Peyer's patch (tissue), 4 donors: ENCODE measurements around the gene DOLK. TPM values are rescaled to one million over a fixed set of nuclear protein-coding genes. Genes with fewer than 3 reads are reported as not detected.

Experiments
- DNase-seq, 3 donors: peaks; one replicate each; pipeline ENCODE4 v3.0.0-alpha.2; 2017 to 2019
- H3K27ac ChIP-seq, 4 donors: fragments of 200-600 bp; sonication (generic); one replicate each; pipeline ENCODE4 v1.5.1; 2016 to 2019
- H3K27me3 ChIP-seq, 2 donors: fragments of 200-600 bp; sonication (generic); one replicate each; pipeline ENCODE4 v1.5.1; 2019
- H3K36me3 ChIP-seq, 3 donors: fragments of 200-600 bp; sonication (generic); one replicate each; pipeline ENCODE4 v1.5.1; 2016 to 2019
- H3K4me1 ChIP-seq, 4 donors: fragments of 200-600 bp; sonication (generic); one replicate each; pipeline ENCODE4 v1.5.1; 2016 to 2019
- H3K4me3 ChIP-seq, 4 donors: fragments of 200-600 bp; sonication (generic); 1 replicate in 3 of 4; 2 replicates in 1 of 4; pipeline ENCODE4 v1.5.1; 2016 to 2019; ENCODE audit warnings: mild to moderate bottlenecking in 1 of 4
- H3K9me3 ChIP-seq, 4 donors: fragments of 200-600 bp; sonication (generic); one replicate each; pipeline ENCODE4 v1.5.1; 2016 to 2019; ENCODE audit warnings: mild to moderate bottlenecking in 1 of 4
- CTCF ChIP-seq, 6 experiments: fragments of 450-650 bp in 4 of 6; fragments of 200-600 bp in 2 of 6; sonication (generic) in 1 of 6; IDR thresholded peaks; one replicate each; pipeline ENCODE4 v1.5.1; 2017 to 2019; ENCODE audit warnings: antibody characterized with exemption in 6 of 6, mild to moderate bottlenecking in 3 of 6, moderate library complexity in 1 of 6
- POLR2A ChIP-seq, 2 donors: fragments of 450-650 bp; IDR thresholded peaks; one replicate each; pipeline ENCODE4 v1.5.1; 2017; ENCODE audit warnings: antibody characterized with exemption in 2 of 2, mild to moderate bottlenecking in 2 of 2, moderate library complexity in 2 of 2
- total RNA-seq, 4 donors: library from RNA; depleted of rRNA; stranded (reverse); fragments of >200 nt; gene quantifications; one replicate each; pipeline ENCODE4 v1.1.0, GENCODE V29; 2016

DOLK gene
- total RNA-seq, 4 donors from 2014 or later: 4.1 to 12.3 (median 10.6) TPM

- H3K9me3 ChIP-seq: no peaks in the 10 kb centered on the region
- no peaks in the 10 kb centered on the region for H3K36me3 ChIP-seq
- TF ChIP-seq POLR2A (IDR thresholded peaks at IDR 0.05): no peak
- no peaks in the 10 kb centered on the region for H3K4me1 ChIP-seq
- H3K27me3 ChIP-seq: no peaks in the 10 kb centered on the region
- no peak overlapping the region for H3K4me3 ChIP-seq
- peak in 1 of 3 donors; percentile 37 for DNase-seq
- peak overlapping the region in 1 of 4 donors; percentile 19 for H3K27ac ChIP-seq
Measured at GRCh38 chr9:128940271-128940921, 7.0 kb downstream of the DOLK start.

- peak in 1 of 3 donors; percentile 37 for DNase-seq
- Histone ChIP-seq H3K9me3 (no peaks in the 10 kb centered on the region), H3K27me3 (no peaks in the 10 kb centered on the region), H3K4me3 (no peak overlapping the region), H3K27ac (no peak overlapping the region), H3K4me1 (no peaks in the 10 kb centered on the region), H3K36me3 (no peaks in the 10 kb centered on the region)
- TF ChIP-seq POLR2A (IDR thresholded peaks at IDR 0.05) (no peak), CTCF (IDR thresholded peaks at IDR 0.05) (no peak)
Measured at GRCh38 chr9:128937310-128938165, 9.9 kb downstream of the DOLK start.

GRCh38 chr9:128936171-128936865, 11.1 kb downstream of the DOLK start:
- Histone ChIP-seq H3K36me3 (no peaks in the 10 kb centered on the region), H3K9me3 (no peaks in the 10 kb centered on the region), H3K4me3 (no peak overlapping the region), H3K27ac (no peak overlapping the region), H3K27me3 (no peaks in the 10 kb centered on the region), H3K4me1 (no peaks in the 10 kb centered on the region)
- DNase-seq: no peak
- TF ChIP-seq CTCF (IDR thresholded peaks at IDR 0.05) (no peak), POLR2A (IDR thresholded peaks at IDR 0.05) (no peak)

- TF ChIP-seq POLR2A (IDR thresholded peaks at IDR 0.05): no peak
- no peak for TF ChIP-seq CTCF (IDR thresholded peaks at IDR 0.05)
- H3K4me3 ChIP-seq: no peak overlapping the region
- H3K9me3 ChIP-seq: no peaks in the 10 kb centered on the region
- no peaks in the 10 kb centered on the region for H3K36me3 ChIP-seq
- no peak overlapping the region for H3K27ac ChIP-seq
- H3K4me1 ChIP-seq: no peaks in the 10 kb centered on the region
- no peak for DNase-seq
- no peaks in the 10 kb centered on the region for H3K27me3 ChIP-seq
Measured at GRCh38 chr9:128933731-128934130, 13.7 kb downstream of the DOLK start.

- H3K4me1 ChIP-seq: peaks cover 0 to 3% (median 0%) of the 10 kb centered on the region in 4 donors
- no peak overlapping the region for H3K27ac ChIP-seq
- no peak for DNase-seq
- TF ChIP-seq POLR2A (IDR thresholded peaks at IDR 0.05): no peak
- TF ChIP-seq CTCF (IDR thresholded peaks at IDR 0.05): no peak
- no peak overlapping the region for H3K4me3 ChIP-seq
- H3K9me3 ChIP-seq: no peaks in the 10 kb centered on the region
- no peaks in the 10 kb centered on the region for H3K27me3 ChIP-seq
- no peaks in the 10 kb centered on the region for H3K36me3 ChIP-seq
Measured at GRCh38 chr9:128929560-128929959, 17.8 kb downstream of the DOLK start.
